HG02678 (cell line): ENCODE measurements around the gene NUP153.

Source experiments
- ATAC-seq: cut with Tn5 transposase; IDR thresholded peaks from one replicate; pipeline ENCODE4 v1.9.1; 2021; ENCODE audit warnings: mild to moderate bottlenecking, moderate library complexity; ENCODE audit not compliant: unreplicated experiment

The NUP153 gene

GRCh38 chr6:17666646-17667045 lies 40.1 kb downstream of the NUP153 start:
- no peak for ATAC-seq

- ATAC-seq, result no peak
Measured at GRCh38 chr6:17665132-17665531, 41.6 kb downstream of the NUP153 start.

GRCh38 chr6:17663226-17663625 lies 43.5 kb downstream of the NUP153 start:
- no peak for ATAC-seq

- no peak for ATAC-seq
Measured at GRCh38 chr6:17662585-17662984, 44.1 kb downstream of the NUP153 start.

- ATAC-seq, result no peak
Measured at GRCh38 chr6:17656644-17657043, 50.1 kb downstream of the NUP153 start.

- ATAC-seq, result no peak
Measured at GRCh38 chr6:17656092-17656491, 50.6 kb downstream of the NUP153 start.

GRCh38 chr6:17653198-17653882 lies 53.4 kb downstream of the NUP153 start:
- ATAC-seq, result no peak

GRCh38 chr6:17650656-17651309 lies 55.9 kb downstream of the NUP153 start:
- no peak for ATAC-seq

- ATAC-seq, result no peak
Measured at GRCh38 chr6:17648745-17649144, 58.0 kb downstream of the NUP153 start.

GRCh38 chr6:17640477-17640917 lies 66.2 kb downstream of the NUP153 start:
- no peak for ATAC-seq

- no peak for ATAC-seq
Measured at GRCh38 chr6:17638212-17638715, 68.5 kb downstream of the NUP153 start.

- no peak for ATAC-seq
Measured at GRCh38 chr6:17635568-17635967, 71.2 kb downstream of the NUP153 start.

GRCh38 chr6:17633465-17634188 lies 73.1 kb downstream of the NUP153 start:
- no peak for ATAC-seq

- no peak for ATAC-seq
Measured at GRCh38 chr6:17632934-17633333, 73.8 kb downstream of the NUP153 start.

- no peak for ATAC-seq
Measured at GRCh38 chr6:17630511-17631073, 76.1 kb downstream of the NUP153 start.

- ATAC-seq, result no peak
Measured at GRCh38 chr6:17629824-17630510, 76.8 kb downstream of the NUP153 start.

GRCh38 chr6:17628873-17629272 lies 77.9 kb downstream of the NUP153 start:
- ATAC-seq, result no peak

- ATAC-seq, result no peak
Measured at GRCh38 chr6:17624396-17624795, 82.3 kb downstream of the NUP153 start.

GRCh38 chr6:17622144-17622543 lies 84.6 kb downstream of the NUP153 start:
- ATAC-seq, result no peak

GRCh38 chr6:17621003-17621402 lies 85.7 kb downstream of the NUP153 start:
- ATAC-seq, result peak; percentile 83

GRCh38 chr6:17615794-17616193 lies 90.9 kb downstream of the NUP153 start:
- no peak for ATAC-seq
